8988T (cell line): ENCODE data around the gene NCAPD2.

Source experiments
- DNase-seq: peaks from one replicate; pipeline ENCODE4 v3.0.0; 2011

The NCAPD2 gene

DNA sequence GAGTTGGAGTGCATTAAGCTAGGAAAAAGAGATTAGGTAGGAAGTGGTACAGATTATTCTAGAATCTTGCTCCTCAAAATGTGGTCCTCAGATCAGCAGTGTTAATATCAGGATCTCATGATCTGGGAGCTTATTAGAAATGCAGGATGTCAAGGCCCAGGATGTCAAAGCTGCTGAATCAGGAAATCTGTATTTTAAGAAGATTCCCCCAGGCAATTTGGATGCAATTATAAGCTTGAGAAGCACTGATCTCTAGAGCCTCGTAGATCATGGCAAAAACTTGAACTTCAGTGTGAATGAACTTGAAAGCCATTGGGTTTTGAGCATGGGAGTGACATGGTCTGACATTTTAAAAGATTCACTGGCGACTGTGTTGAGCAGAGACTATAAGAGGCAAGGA is 6.6 kb downstream of the NCAPD2 start:
- no peak for DNase-seq

DNA sequence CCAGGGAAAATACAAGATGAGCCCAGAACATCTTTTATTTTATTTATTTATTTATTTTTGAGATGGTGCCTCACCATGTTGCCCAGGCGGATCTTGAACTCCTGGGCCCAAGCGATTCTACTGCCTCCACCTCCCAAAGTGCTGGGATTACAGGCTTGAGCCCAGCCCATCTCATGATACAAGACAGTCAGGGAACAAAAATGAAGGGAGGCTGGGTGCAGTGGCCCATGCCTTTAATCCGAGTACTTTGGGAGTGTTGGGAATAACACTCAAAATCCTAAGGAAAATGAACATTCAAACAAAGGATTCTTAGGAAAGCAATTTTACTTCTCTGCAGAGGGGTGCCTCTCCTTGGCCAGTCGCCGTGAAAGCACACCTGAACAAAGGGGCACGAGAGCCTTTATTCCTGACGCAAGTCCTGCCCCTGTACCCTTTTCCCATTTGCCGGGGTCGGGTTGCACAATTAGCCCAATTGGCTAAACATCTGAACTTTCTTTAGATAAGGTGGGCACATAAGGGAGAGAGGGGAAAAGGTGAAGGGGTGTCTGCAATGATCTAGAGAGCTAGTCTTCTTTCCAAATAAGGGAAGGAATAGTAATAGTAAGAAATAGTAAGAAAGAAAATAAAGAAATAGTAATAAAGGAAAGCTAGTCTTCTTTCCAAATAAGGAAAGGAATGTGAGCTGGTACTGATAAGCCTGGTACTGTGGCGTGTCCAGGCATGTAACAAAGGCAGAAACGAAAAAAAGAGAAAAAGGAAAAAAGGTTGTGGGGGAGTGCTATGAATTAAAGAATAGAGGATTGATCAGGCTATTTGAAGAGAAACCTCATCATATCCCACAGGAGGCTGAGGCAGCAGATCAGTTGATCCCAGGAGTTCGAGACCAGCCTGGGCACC is 13.4 kb downstream of the NCAPD2 start:
- DNase-seq = no peak

- no peak for DNase-seq
Observed at GRCh38 chr12:6508087-6508486, 14.2 kb downstream of the NCAPD2 start.

GRCh38 chr12:6520186-6520585 is 26.3 kb downstream of the NCAPD2 start:
- no peak for DNase-seq

DNA sequence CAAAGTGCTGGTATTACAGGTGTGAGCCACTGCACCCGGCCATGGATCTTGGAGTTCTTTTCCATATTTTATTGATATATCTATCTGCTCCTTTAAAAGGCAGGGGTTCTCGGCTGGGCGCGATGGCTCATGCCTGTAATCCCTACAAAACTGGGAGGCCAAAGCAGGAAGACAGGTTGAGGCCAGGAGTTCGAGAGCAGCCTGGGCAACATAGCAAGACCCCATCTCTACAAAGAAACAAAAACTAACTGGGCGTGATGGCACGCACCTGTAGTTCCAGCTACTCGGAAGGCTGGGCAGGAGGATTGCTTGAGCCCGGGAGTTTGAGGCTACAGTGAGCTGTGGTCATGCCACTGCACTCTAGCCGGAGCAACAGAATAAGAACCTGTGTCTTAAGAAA is 28.3 kb downstream of the NCAPD2 start:
- no peak for DNase-seq

DNA sequence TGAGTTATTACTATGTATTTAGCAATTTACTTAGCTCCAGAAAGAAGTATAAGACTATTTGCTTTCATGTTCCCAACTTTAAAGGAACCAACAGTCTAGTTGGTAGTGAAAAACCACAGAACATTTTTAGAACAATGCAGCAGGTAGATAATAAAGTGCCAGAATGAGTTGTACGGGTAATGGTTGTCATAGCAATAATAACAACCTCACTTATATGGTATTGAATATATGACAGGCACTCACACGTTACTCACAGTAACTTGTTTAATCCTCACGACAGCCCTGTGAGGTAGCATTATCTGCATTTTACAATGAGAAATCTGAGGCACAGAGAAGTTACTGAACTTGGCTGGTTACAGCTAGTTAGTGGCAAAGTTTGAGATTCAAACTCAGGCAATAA is 29.8 kb downstream of the NCAPD2 start:
- DNase-seq = no peak

- no peak for DNase-seq
Observed at GRCh38 chr12:6524648-6525047, 30.7 kb downstream of the NCAPD2 start.

DNA sequence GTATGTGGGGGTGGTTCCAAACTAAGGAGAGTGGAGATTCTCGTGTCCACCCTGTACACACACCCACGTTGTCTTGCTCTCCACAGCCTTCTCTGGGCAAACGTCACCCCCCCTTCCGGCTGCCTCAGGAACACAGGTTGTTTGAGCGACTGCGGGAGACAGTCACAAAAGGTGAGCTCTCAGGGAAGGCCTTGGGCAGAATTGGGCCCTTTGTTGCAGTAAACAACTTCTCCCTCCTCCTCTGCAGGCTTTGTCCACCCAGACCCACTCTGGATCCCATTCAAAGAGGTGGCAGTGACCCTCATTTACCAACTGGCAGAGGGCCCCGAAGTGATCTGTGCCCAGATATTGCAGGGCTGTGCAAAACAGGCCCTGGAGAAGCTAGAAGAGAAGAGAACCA is 32.3 kb downstream of the NCAPD2 start:
- DNase-seq = no peak

- no peak for DNase-seq
Observed at GRCh38 chr12:6526766-6527525, 33.0 kb downstream of the NCAPD2 start.

DNA sequence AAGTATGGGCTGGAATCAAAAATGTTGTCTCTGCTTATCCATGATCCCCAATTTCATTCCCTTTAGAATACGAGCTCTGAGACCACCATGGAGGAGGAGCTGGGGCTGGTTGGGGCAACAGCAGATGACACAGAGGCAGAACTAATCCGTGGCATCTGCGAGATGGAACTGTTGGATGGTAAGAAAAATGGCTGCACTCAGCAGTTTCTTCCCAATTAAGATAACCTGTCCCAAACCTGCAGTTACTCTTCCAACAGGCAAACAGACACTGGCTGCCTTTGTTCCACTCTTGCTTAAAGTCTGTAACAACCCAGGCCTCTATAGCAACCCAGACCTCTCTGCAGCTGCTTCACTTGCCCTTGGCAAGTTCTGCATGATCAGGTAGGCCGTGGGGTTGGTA is 33.8 kb downstream of the NCAPD2 start:
- DNase-seq = no peak

DNA sequence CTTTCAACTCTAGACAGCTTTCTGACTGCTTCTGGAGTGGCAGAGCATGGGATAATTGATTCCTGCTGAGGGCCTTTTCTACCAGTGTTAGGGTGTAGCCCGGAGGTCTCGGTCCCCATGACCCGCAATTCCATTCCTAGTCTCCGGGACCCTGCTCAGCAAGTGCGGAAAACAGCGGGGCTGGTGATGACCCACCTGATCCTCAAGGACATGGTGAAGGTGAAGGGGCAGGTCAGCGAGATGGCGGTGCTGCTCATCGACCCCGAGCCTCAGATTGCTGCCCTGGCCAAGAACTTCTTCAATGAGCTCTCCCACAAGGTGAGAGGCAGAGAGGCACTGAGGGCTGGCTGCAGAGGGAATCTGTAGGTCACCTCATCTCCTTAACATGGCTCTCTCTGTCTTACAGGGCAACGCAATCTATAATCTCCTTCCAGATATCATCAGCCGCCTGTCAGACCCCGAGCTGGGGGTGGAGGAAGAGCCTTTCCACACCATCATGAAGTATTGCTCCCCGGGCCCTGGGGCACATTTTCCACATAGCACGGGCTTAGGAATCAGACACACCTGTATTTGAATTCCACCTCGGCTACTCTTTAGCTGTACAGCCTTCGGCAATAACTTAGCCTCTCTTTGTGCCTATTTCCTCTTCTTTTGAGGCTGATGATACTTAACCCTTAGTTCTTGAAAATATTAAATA is 34.8 kb downstream of the NCAPD2 start:
- no peak for DNase-seq

GRCh38 chr12:6529291-6529737 is 35.4 kb downstream of the NCAPD2 start:
- no peak for DNase-seq

DNA sequence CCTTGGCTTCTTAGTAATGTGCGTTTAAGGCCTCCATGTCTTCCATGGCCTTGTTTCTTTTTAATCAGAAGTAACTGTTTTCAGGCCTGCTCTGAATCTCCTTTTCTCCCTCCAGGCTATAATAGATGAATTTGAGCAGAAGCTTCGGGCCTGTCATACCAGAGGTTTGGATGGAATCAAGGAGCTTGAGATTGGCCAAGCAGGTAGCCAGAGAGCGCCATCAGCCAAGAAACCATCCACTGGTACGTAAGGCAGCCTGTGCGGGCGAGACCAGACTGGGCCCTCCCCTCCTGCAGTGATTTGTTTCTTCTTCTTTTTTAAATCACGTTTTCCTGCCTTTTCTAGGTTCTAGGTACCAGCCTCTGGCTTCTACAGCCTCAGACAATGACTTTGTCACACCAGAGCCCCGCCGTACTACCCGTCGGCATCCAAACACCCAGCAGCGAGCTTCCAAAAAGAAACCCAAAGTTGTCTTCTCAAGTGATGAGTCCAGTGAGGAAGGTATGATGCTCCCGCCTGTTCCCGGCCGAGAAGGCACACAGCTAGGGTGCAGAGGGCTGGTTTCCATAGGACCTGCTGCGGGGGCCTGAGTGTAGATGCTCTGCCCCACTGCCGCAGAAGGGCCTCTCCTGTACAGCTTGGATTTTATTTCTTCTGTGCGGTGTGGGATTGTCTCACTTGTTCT is 36.8 kb downstream of the NCAPD2 start:
- no peak for DNase-seq

DNA sequence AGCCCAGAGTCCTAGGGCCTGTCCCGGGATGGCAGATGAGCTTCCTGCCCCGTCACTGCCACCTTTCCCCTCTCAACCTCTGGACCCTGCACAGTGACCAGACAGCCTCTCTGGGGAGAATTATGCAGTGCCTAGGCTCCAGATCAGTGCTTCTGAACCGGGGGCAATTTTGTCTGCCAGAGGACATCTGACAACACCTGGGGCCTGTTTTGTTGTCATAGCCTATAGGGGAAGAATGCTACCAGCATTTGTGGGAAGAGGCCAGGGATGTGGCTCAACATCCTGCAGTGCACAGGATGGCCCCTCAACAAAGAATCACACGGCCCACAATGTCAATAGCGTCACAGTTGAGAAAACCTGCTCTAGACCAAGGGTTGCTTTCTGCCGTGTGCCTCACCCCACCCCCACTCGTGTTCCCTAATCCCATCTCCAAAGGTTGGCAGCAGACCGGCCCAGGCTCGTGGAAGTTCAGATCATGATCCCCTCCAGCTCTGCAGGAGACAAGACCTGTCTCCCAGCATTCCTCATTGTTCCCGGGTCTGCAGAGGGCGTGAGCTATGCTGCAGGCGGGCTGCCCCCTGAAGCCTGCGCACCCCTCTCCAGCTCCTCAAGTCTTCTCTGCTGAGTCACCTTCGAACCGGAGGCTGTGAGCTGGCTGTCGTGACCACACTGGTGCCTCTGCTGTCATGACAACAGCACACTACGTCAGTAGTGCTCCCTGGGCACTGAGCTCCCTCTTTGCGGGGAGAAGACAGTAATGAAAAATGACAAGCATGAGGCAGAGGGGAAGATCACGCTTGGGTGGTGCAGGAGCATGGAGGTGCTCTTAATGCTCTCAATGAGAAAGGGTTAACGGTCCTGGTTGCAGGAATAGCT is 38.4 kb downstream of the NCAPD2 start:
- DNase-seq = no peak

- no peak for DNase-seq
Observed at GRCh38 chr12:6532927-6533652, 39.2 kb downstream of the NCAPD2 start.

- DNase-seq = no peak
Observed at GRCh38 chr12:6533653-6533922, 39.7 kb downstream of the NCAPD2 start.

GRCh38 chr12:6533923-6534694 is 40.2 kb downstream of the NCAPD2 start, which contains the start of gene GAPDH:
Gene GAPDH (plus strand): TSS chr12:6534517. CDS start chr12:6534833, 316 bp downstream.
- peak; percentile 76 for DNase-seq

- DNase-seq = no peak
Observed at GRCh38 chr12:6534695-6534944, 40.7 kb downstream of the NCAPD2 start.

DNA sequence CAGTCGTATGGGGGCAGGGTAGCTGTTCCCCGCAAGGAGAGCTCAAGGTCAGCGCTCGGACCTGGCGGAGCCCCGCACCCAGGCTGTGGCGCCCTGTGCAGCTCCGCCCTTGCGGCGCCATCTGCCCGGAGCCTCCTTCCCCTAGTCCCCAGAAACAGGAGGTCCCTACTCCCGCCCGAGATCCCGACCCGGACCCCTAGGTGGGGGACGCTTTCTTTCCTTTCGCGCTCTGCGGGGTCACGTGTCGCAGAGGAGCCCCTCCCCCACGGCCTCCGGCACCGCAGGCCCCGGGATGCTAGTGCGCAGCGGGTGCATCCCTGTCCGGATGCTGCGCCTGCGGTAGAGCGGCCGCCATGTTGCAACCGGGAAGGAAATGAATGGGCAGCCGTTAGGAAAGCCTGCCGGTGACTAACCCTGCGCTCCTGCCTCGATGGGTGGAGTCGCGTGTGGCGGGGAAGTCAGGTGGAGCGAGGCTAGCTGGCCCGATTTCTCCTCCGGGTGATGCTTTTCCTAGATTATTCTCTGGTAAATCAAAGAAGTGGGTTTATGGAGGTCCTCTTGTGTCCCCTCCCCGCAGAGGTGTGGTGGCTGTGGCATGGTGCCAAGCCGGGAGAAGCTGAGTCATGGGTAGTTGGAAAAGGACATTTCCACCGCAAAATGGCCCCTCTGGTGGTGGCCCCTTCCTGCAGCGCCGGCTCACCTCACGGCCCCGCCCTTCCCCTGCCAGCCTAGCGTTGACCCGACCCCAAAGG is 41.2 kb downstream of the NCAPD2 start:
- no peak for DNase-seq

DNA sequence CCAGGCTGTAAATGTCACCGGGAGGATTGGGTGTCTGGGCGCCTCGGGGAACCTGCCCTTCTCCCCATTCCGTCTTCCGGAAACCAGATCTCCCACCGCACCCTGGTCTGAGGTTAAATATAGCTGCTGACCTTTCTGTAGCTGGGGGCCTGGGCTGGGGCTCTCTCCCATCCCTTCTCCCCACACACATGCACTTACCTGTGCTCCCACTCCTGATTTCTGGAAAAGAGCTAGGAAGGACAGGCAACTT is 41.7 kb downstream of the NCAPD2 start:
- no peak for DNase-seq
